NCI-H2196 treated with DMSO at 0.1 percent for 48 hours (cell line): ENCODE data around the gene PRKAR2A.
A peak's percentile ranks its signal among the peaks of the same experiment; 100 is the strongest.
"Not testable (repeated sequence)": the region's sequence is repeated elsewhere in the genome, so short reads cannot be mapped to it uniquely, and the experiment has no call there.

Source experiments
- DNase-seq: peaks from one replicate; lab custom pipeline; 2025; ENCODE audit not compliant: unreplicated experiment; lab: John Stamatoyannopoulos, UW

The PRKAR2A gene

DNA sequence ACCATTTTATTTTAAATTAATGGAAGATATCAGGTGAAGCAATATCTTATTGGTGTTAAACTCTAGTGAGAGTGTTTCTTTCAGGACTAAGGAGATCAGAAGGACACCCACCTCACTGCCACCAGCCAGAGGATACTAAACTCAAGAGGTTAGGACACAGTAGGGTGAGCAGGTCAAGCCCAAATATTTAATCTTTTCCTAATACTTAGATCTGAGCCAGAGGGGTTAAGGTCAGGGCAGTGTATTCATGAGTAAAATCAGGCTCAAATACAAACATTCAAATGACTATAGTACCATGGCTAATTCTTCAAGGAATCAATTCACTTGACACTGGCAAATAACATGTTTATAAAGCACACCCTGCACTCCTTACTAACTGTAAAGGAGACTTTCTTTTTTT is 65.6 kb downstream of the PRKAR2A start:
- DNase-seq = no peak

DNA sequence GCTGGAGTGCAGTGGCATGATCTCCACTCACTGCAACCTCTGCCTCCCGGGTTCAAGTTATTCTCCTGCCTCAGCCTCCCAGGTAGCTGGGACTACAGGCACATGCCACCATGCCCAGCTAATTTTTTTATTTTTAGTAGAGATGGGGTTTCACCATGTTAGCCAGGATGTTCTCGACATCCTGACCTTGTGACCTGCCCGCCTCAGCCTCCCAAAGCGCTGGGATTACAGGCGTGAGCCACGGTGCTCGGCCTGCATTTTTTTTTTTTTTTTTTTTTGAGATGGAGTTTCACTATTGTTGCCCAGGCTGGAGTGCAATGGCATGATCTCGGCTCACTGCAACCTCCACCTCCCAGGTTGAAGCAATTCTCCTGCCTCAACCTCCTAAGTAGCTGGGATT is 69.1 kb downstream of the PRKAR2A start:
- DNase-seq = not testable (repeated sequence)

DNA sequence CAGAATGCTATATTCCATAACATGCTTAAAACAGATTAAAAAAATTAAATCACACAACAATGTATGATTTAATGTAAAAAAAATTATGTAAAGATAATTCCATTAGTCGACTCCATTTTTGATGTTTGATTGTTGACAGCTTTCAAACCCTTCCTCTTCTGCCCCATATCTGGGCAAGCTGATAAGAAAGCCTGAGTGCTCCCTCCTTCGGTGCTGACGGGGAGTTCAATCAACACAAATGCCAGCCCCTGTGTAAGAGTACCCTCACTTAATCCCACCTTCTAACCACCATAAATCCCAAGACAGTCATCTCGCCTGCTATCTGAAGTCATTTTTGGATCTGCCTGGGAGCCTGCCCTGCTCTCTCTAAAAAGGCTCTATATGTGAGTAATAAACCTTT is 70.8 kb downstream of the PRKAR2A start:
- DNase-seq = no peak

DNA sequence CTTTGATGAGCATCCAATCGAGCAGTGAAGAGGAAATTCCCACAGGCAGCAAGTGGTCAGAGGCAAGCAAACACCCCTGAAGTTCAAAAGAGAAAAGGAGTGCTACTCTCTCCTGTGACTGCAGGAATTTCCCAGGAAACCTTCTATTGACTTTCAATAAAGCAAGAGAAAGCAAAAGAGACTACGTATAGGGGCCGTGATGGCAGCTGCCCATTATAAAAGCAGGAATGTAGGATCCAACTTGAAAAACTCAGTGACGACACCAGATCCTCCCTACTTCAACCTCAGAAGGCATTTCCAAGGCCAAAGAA is 77.5 kb downstream of the PRKAR2A start:
- DNase-seq = no peak

DNA sequence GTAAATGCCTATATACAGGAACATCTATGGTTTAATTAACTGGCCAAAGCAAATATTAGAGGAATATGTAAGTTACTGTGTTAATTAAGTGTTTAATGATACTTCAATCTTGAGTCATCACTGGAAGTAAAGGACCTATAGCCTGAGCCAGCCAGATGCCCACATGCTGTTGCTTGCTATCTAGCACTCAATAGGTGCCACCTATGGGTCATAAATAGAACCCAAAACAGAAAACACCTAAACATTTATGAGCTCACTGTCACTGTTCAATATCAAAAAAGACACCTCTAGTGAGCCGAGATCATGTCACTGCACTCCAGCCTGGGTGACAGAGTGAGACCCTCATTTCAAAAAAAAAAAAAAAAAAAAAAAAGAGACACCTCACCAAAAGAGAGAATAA is 82.3 kb downstream of the PRKAR2A start:
- DNase-seq = no peak

DNA sequence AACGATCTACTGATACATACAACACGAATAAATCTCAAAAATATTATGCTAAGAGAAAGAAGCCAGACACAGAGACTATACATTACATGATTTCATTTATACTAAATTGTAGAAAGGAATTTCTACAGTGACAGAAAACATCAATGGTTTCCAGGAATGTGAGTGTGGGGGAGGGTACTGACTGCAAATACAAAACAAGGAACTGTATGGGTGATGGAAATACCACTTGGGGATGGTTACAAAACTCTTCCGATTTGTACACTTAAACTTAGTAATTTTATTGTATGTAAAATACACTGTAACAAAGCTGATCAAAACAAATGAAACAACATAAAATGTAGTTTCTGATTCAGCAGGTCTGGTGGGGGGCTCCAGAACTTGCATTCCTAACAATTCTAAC is 84.9 kb downstream of the PRKAR2A start:
- DNase-seq = no peak

DNA sequence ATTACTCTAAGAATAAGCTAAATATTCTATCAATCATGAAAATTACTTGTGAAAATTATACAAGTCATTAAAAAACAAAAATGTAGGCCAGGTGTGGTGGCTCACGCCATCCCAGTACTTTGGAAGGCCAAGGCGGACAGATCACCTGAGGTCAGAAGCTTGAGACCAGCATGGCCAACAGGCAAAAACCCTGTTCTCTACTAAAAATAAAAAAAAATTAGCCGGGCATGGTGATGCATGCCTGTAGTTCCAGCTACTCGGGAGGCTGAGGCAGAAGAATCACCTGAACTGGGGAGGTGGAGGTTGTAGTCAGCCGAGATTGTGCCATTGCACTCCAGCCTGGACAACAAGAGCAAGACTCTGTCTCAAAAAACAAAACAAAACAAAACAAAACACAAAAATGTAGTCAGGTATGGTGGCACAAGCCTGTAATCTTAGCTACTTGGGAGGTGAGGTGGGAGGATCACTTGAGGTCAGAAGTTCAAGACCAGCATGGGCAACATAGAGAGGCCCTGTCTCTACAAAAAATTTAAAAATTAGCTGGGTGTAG is 87.6 kb downstream of the PRKAR2A start:
- not testable (repeated sequence) for DNase-seq

DNA sequence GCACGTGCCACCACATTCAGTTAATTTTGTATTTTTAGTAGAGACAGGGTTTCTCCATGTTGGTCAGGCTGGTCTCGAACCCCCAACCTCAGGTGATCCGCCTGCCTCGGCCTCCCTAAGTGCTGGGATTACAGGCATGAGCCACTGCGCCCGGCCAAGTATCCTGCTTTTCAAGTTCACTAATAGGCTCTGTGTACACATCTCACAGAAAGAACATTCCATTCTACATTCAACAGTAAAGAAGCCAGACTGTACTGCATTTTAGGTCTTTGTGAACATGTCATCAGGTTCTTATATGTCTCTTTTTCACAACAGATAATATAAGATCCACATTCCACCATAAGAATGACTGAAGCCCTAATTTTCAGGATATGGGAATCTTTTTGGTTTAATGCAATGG is 88.1 kb downstream of the PRKAR2A start:
- not testable (repeated sequence) for DNase-seq

DNA sequence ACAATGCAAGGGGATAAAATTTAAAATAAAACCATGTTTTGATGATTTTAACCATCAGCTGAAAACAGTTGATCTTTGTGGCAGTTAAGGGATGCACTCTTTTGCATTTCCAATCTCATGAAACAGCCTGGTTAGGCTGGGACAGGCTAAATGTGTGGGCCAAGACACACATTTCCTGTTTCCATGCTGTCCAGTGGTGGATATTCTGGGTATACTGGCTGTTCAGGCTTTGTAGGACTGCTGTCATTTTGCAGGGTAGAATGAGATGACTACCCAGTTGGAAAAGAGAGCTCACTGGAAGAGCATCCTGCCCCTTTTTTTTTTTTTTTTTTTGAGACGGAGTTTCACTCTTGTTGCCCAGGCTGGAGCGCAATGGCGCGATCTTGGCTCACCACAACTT is 88.6 kb downstream of the PRKAR2A start:
- DNase-seq = no peak

DNA sequence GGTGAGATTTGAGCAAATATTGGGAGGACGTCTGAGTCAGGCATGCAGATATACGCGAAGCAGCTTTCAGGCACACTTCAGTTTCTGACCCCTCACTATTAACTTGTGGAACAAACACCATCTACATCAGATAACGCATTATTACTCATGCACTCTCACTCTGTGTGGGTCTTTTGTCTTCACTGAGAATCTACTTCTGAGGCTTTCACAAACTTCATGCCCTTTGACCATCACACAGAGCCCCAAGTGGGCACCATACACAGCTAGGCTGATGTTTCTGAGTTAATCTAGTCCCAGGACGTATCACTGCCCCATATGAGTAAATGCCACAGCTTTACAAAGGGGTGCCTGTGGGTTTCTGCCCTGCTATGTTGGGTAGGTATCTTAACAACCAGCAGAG is 91.0 kb downstream of the PRKAR2A start:
- DNase-seq = no peak

DNA sequence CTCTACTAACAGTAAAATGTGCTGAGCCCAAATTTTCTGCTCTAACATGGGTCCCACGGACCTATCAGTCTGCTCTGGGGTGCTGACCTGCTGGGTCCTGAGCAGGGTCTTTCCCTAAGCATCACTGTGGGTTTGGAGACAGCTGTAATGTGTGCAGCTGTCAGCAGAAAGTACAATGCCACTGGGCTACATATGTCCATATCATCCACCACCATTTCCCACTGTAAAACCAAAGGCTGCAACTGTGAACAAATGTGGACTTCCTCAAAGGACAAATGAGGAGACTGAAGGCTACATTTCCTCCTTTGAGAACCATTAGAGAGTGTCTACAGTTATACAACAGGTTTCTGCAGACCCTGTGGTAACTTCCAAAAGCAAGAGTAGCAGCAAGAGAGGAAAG is 96.8 kb downstream of the PRKAR2A start:
- DNase-seq = no peak

DNA sequence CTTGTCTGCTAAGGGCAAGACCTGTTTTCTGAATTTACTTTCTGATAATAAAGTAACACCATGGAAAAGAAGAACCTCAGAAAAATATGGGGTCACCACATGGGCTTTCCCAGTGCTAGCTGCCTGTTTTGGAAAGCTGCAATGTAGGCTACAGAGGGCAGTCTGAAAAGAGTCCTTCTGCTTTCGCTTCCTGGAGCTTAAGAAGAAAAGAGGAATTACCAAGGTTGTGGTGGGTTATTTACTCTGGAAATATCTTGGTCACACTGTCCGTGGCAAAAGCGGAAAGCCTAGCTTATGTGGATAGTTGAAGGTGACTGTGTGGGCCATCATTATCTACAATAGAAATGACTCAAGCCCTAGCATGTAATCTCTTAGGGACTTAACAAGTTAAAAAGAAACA is 98.9 kb downstream of the PRKAR2A start:
- DNase-seq = no peak

DNA sequence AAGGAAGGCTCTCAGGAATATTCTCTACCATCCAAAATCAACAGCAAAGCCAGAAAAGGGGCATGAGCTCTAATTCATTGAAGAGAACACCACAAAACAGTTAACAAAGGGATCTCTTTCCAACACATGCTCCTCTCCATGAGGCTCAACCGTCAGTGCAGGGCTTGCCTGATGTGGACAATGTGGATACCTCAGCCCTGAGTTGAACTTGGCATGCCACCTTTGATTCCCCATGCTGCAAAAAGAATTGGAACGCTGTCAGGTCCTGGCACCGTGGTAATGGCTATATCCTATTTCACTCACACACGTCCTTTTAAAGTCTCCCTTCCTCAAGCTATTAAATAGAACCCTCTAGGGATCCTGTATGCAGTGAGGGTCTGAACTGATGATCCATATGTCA is 100.0 kb downstream of the PRKAR2A start:
- DNase-seq = peak; percentile 21

DNA sequence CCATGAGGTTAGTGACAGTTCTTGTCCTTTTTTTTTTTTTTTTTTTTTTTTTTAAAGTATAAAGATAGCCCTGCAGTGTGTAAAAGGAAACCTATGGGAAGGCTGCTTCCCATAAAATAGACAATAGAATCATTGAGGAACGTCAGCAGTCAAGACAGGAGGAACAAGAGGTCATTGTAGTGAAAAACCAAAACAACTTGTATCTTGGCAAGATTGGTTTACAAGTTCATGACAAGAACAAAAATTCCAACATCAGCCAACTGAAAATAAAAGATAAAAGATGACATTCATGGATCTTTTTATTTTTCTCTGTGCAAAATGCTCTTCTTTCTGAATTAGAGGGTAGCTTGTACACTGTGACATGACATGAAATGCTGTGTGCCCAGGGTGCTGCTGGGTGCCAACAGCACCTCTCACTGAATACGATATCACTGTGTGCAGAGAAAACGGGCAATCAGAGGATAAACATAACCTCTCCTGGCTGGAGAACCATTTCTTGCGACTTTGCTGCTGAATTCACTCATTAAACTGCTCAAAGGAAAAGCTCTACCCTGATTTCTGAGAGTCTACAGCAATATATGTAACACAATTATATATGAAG is 100.6 kb downstream of the PRKAR2A start:
- DNase-seq = no peak

DNA sequence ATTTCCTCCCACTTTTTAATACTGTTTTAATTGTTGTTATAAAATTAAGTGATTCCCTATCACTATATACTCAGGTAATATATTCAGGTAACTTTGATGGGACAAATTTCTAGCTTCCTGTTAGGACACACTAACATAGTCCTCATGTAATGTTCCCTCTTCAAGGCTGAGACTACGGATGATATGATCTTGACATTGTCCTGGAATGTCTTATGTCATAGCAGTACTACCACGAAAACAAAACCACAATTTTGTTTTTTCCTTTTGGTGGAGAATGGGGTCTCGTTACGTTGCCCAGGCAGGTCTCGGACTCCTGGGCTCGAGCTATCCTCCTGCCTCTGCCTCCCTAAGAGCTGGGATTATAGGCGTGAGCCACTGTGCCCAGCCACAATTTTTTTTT is 103.9 kb downstream of the PRKAR2A start:
- DNase-seq = no peak

DNA sequence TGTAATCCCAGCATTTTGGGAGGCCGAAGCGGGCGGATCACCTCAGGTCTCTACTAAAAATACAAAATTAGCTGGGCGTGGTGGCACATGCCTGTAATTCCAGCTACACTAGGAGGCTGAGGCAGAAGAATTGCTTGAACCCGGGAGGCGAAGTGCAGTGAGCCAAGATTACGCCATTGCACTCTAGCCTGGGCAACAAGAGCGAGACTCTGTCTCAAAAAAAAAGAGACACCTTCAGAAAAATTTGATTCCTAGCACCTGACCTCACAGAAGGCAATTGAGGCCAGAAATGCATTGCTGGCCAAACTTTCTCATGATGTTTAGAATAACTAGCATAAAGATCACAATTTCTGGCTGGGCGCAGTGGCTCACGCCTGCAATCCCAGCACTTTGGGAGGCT is 106.4 kb downstream of the PRKAR2A start:
- DNase-seq = not testable (repeated sequence)

DNA sequence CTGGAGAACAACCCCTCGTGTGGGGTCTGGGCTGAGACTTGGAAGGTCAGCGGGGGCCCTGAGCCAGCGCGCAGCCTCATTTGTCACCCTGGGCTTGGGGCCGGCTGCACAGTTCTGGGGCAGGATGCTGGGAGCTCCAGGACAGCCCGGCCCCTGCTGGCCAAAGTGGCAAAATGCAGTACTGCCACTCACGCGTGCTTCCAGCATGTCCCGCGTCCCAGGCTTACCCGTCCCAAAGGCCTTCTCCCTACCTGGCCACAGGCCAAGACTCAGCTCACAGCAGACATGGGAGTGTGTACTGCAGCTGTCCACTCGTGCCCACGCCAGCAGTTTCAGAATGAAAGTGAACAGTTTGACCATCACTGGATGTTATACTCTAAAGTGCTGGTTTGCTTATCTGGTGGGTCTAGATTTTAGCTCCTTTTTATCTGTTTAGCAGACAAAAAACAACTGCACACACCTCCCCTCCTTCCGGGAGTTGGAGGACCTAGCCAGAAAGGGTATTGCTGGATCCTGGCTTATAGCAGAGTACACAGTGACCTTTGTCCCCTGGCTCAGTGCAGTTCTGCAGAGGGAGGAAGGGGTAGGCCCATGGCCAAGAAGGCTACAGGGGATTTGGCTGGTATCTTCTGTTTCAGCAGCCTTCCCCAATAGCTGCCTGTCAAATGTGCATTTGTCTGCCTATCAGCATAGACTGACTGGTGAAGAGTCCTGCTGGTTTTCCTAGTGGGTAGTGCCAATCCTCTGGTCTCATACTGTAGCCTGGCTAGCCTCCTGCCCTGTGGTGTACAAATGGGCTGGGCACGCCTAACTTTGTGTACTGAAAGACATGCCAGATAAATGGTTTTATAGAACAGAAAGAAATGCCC is 107.5 kb downstream of the PRKAR2A start:
- DNase-seq = no peak

DNA sequence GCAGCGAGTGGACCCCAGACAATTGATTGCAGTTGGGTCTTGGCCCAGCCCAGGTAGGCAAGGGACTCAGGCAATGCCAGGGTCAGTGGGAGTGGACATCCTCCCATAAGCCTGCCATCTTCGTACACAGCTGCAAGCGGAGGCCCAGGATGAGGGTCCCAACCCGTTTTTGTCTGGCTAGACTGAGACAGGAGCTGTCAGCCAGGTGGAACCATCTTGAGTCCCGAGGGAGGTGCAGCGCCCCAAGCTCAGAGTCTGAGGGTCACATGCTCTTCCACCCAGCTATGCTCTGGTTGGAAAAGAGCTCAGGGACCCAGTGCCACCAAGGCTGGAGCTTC is 108.1 kb downstream of the PRKAR2A start:
- DNase-seq = no peak

DNA sequence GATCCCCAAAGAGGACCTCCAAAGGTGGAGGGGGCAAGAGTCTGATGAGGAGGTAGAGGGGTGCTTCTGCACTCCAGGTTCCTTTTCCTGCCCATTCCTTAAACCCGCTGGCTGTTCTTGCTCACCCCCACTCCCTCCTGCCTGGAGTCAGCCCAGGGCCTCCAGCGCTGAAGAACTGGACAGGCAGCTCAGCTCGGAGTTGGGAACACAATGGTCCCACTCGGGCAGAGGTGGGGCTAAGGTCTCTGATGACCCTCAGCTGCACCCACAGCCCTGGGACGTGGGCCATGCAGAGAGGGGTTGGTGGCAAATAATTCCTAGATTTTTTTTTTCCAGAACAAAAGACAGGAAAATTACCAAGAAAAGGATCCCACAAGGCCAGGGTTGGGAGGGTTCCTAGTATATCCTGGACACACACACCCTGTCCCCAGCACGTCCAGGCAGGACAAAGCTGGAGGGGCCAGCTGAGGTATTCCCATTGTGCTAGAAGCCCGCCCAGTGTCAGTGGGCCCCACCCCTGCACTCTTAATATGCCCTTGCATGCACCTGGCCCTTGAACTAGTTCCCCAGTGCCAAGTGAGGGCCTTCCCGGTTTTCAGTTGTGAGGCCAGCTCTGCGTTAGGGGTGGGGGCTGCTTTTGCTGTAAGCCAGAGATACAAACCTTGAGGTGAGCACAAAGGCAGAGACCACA is 108.6 kb downstream of the PRKAR2A start:
- no peak for DNase-seq

DNA sequence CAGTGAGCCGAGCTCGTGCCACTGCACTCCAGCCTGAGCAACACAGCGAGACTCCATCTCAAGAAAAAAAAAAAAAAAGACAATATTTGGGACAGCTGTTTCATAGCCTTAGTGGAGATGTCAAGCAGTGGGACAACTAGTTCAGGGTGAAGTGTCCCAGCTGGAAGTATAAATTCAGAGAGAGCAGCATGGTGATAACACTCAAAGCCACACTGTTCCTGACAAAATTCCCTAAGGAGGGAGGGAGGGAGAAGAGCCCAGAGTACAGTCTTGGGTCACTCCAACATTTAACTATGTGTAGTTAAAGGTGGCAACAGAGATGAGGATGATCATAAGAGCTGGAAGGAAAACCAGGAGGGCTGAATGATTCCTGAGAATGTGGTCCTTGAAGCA is 109.5 kb downstream of the PRKAR2A start:
- no peak for DNase-seq

DNA sequence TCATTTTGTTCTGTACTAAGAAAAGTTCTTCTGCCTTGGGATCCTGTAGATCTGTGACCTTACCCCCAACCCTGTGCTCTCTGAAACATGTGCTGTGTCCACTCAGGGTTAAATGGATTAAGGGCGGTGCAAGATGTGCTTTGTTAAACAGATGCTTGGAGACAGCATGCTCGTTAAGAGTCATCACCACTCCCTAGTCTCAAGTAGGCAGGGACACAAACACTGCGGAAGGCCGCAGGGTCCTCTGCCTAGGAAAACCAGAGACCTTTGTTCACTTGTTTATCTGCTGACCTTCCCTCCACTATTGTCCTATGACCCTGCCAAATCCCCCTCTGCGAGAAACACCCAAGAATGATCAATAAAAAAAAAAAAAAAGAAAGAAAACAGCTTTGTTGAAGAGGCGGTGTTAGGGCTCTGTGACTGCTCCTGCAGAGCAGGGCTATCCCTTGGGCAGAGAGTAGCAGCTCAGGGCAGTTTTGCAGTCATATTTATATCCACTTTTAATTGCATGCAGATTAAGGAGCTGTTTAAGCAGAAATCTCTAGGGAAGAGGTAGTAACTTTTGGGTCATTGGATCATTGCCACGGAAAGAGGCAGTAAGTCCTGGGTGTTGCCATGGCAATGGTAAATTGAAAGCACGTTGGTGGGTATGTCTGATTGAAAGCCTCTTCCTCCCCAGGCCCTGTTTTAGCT is 112.5 kb downstream of the PRKAR2A start:
- not testable (repeated sequence) for DNase-seq

DNA sequence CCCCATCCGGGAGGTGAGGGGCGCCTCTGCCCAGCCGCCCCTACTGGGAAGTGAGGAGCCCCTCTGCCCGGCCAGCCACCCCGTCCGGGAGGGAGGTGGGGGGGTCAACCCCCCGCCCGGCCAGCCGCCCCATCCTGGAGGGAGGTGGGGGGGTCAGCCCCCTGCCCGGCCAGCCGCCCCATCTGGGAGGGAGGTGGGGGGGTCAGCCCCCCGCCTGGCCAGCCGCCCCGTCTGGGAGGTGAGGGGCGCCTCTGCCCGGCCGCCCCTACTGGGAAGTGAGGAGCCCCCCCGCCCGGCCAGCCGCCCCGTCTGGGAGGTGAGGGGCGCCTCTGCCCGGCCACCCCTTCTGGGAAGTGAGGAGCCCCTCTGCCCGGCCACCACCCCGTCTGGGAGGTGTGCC is 113.1 kb downstream of the PRKAR2A start:
- not testable (repeated sequence) for DNase-seq
